ENCODE results near the gene ZMYND11. TPM values are rescaled to one million over a fixed set of nuclear protein-coding genes. Genes with fewer than 3 reads are reported as not detected.

ZMYND11 gene
- total and polyA plus RNA-seq, 9 of the 15 experiments (the other 6 are each of a cell fraction or from before 2014, with no cell fraction given) = 2.7 to 13.8 (median 8.8) TPM

GRCh38 chr10:271722-272121 is 136.5 kb downstream of the ZMYND11 start:
- H2AFZ ChIP-seq (ENCODE audit: low read depth, low read length) = no peak overlapping the region
- H3K4me2 ChIP-seq (ENCODE audit: insufficient read depth, low read length) = no peak overlapping the region
- WGBS (ENCODE audit: insufficient coverage, low coverage, missing lambda C conversion rate) = 2% methylated on average over 6 of the region's 6 CpGs
- TF ChIP-seq NCOA2 (IDR thresholded peaks at IDR 0.05; ENCODE audit: partially characterized antibody in 2 of 2) (no peak), COPS2 (conservative IDR thresholded peaks at IDR 0.05) (no peak), CCNT2 (IDR thresholded peaks at IDR 0.05; ENCODE audit: borderline replicate concordance, extremely low read depth, insufficient read length, low read depth, low read length) (no peak), ZBED1 (IDR thresholded peaks at IDR 0.05) (no peak), MAFG (tag; conservative IDR thresholded peaks at IDR 0.05) (peak; percentile 56), MAFK (IDR thresholded peaks at IDR 0.05; ENCODE audit: low read length) (peak; percentile 66), ARID1B (IDR thresholded peaks at IDR 0.05) (no peak), C11orf30 (IDR thresholded peaks at IDR 0.05; ENCODE audit: low read depth) (peak; percentile 64; the same call in 1 of the 2 replicates), RBM25 (IDR thresholded peaks at IDR 0.05; ENCODE audit: low read depth, low read length, severe bottlenecking) (no peak), ZC3H8 (IDR thresholded peaks at IDR 0.05) (no peak), ZBTB7A (IDR thresholded peaks at IDR 0.05; ENCODE audit: borderline replicate concordance, control insufficient read depth, low read depth, low read length) (no peak), BACH1 (tag; IDR thresholded peaks at IDR 0.05) (no peak), IFI16 (CRISPR knock-in tag; IDR thresholded peaks at IDR 0.05) (no peak), ZNF174 (CRISPR knock-in tag; IDR thresholded peaks at IDR 0.05) (no peak), ZNF436 (CRISPR knock-in tag; IDR thresholded peaks at IDR 0.05) (no peak), ZNF316 (IDR thresholded peaks at IDR 0.05) (peak; percentile 71), YY1 (IDR thresholded peaks at IDR 0.05; ENCODE audit: borderline replicate concordance in 1 of 3, control insufficient read depth in 1 of 3, extremely low read depth in 1 of 3, insufficient read depth in 3 of 3, insufficient read length in 1 of 3, insufficient replicate concordance in 2 of 3, low read depth in 1 of 3, low read length in 2 of 3) (no peak)
- TF ChIP-seq, protein P1, sequence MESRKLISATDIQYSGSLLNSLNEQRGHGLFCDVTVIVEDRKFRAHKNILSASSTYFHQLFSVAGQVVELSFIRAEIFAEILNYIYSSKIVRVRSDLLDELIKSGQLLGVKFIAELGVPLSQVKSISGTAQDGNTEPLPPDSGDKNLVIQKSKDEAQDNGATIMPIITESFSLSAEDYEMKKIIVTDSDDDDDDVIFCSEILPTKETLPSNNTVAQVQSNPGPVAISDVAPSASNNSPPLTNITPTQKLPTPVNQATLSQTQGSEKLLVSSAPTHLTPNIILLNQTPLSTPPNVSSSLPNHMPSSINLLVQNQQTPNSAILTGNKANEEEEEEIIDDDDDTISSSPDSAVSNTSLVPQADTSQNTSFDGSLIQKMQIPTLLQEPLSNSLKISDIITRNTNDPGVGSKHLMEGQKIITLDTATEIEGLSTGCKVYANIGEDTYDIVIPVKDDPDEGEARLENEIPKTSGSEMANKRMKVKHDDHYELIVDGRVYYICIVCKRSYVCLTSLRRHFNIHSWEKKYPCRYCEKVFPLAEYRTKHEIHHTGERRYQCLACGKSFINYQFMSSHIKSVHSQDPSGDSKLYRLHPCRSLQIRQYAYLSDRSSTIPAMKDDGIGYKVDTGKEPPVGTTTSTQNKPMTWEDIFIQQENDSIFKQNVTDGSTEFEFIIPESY (CRISPR knock-in tag; IDR thresholded peaks at IDR 0.05) = no peak
- TF ChIP-seq, protein P2, sequence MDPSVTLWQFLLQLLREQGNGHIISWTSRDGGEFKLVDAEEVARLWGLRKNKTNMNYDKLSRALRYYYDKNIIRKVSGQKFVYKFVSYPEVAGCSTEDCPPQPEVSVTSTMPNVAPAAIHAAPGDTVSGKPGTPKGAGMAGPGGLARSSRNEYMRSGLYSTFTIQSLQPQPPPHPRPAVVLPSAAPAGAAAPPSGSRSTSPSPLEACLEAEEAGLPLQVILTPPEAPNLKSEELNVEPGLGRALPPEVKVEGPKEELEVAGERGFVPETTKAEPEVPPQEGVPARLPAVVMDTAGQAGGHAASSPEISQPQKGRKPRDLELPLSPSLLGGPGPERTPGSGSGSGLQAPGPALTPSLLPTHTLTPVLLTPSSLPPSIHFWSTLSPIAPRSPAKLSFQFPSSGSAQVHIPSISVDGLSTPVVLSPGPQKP (CRISPR knock-in tag; IDR thresholded peaks at IDR 0.05) = no peak
- TF ChIP-seq, protein P3, sequence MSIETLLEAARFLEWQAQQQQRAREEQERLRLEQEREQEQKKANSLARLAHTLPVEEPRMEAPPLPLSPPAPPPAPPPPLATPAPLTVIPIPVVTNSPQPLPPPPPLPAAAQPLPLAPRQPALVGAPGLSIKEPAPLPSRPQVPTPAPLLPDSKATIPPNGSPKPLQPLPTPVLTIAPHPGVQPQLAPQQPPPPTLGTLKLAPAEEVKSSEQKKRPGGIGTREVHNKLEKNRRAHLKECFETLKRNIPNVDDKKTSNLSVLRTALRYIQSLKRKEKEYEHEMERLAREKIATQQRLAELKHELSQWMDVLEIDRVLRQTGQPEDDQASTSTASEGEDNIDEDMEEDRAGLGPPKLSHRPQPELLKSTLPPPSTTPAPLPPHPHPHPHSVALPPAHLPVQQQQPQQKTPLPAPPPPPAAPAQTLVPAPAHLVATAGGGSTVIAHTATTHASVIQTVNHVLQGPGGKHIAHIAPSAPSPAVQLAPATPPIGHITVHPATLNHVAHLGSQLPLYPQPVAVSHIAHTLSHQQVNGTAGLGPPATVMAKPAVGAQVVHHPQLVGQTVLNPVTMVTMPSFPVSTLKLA (conservative IDR thresholded peaks at IDR 0.05) = no peak

More at GRCh38 chr10:271722-272121, 136.5 kb downstream of the ZMYND11 start:
- H3K79me2 ChIP-seq (ENCODE audit: control insufficient read depth, insufficient read depth, low read length) = no peaks in the 10 kb centered on the region
- H3K9ac ChIP-seq (ENCODE audit: insufficient read depth in 1 of 2, low read depth in 2 of 2, low read length in 2 of 2) = no peak overlapping the region
- no peaks in the 10 kb centered on the region for H3K4me1 ChIP-seq (replicated peaks in 1 of 2; ENCODE audit: control insufficient read depth in 2 of 2, insufficient read depth in 2 of 2, low read length in 2 of 2)
- ChIA-PET POLR2A (interaction anchor here (0.9 kb wide), 1 partner anchor 20 kb away, joined by 3 read pairs; no protein-coding TSS in a partner anchor), CTCF (ENCODE audit: low intra/inter-chr PET ratio) (interaction anchor here (0.6 kb wide), 1 partner anchor 519 kb away, joined by 3 read pairs; no protein-coding TSS in a partner anchor)
- peaks cover 2% of the 10 kb centered on the region for H3K9me1 ChIP-seq (ENCODE audit: control insufficient read depth, insufficient read depth, low read length)
- in situ Hi-C loops (cut with MboI) (no loop called here), intact Hi-C loops (cut with micrococcal nuclease) (no loop called here)
- DNase-seq (ENCODE audit: extremely low read depth in 1 of 4, low spot score in 3 of 4) = no peak
- ATAC-seq = no peak
- H3K4me3 ChIP-seq = no peak overlapping the region
- no TSS peak for BruUV-seq (replicated peaks)
- no peak for FAIRE-seq
- no peaks in the 10 kb centered on the region for H3K9me3 ChIP-seq (replicated peaks; ENCODE audit: control insufficient read depth, insufficient read depth, low read depth, low read length)
- H3K27ac ChIP-seq (ENCODE audit: extremely low read depth, low read depth, low read length) = no peak overlapping the region
- peaks cover 15% of the 10 kb centered on the region; the same call in 1 of the 2 replicates for H4K20me1 ChIP-seq (replicated peaks; ENCODE audit: control insufficient read depth, insufficient read depth, low read length)
- H3K27me3 ChIP-seq (ENCODE audit: control insufficient read depth in 2 of 2, insufficient read depth in 2 of 2, low read length in 2 of 2) = peaks cover 48 to 63% of the 10 kb centered on the region in 2 experiments
- no peaks in the 10 kb centered on the region for H3K36me3 ChIP-seq (ENCODE audit: control insufficient read depth, insufficient read depth, low read length)

Data from K562 (cell line).